Epidermal melanocyte (primary cell): ENCODE data around the gene VWA5B2.

Experiments
- DNase-seq: peaks from one replicate; pipeline ENCODE4 v3.0.0; 2011; ENCODE audit warnings: low spot score; ENCODE audit not compliant: insufficient read length

The VWA5B2 gene

GRCh38 chr3:184223946-184224345 is 5.4 kb upstream of the VWA5B2 start:
- DNase-seq, result no peak

- DNase-seq, result no peak
These were observed 1.9 kb upstream of the VWA5B2 start for GRCh38 chr3:184227481-184227935.

DNA sequence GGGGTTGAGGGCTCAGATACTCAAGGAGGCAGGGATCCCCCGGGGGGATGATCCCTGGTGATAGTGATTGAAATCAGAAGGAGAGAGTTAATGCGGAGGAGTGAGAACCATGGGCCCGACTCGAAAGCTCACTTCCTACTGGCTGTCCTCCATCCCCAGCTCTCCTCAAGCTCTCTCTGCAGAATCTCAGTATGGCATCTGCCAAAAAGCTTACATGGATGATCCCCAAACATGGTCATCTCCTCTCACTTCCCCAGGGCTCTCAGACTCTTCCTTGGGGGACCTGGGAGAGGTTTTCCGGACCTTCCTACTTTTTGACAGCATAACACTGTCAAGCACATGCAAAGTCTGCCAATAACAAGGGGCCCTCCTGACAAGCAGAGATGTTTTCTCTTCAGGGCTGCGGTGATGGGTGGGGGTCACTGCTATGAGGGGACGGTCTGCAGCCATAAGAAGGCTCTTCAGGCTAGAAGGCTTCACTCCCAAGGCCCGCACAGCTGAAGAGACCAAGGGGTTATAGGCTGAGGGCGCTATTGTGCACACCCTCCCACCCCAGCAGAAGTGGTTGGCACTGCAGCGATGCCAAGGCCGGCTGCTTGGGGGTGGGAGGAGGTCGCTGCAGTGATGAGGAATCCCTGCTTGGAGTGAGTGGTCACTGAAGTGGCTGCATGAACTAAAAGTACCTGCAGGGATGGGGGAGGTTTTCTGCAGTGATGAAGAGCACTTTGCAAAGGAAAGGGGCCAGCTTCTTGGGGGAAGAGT is 828 bp upstream of the VWA5B2 start:
- no peak for DNase-seq

DNA sequence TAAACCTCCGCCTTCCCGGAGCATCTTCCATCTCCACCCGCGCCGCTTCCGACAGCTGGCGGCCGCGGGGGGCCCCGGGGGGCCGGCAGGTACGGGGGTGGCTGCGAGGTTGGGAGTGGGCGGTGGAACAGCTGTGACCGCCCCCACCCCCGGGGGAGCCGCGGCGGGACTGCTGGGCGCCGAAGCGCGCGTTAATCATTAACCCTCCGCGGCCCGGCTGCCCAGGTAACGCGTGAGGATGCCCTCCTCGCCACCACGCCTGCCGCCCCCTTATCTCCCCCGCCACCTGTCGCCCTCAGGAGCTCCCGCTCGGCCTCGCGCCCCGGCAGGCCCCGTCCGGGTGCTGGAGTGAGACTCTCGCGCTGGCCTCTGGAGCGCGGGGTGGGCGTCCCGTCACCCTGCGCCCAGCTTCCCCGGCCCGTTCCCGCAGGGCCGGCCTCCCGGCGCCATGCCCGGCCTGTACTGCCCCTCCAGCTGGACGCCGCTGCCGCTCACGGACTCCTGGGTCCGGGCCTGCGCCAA is 757 bp downstream of the VWA5B2 start:
- DNase-seq, result no peak

GRCh38 chr3:184230603-184231528 is 1.5 kb downstream of the VWA5B2 start:
- DNase-seq, result no peak

DNA sequence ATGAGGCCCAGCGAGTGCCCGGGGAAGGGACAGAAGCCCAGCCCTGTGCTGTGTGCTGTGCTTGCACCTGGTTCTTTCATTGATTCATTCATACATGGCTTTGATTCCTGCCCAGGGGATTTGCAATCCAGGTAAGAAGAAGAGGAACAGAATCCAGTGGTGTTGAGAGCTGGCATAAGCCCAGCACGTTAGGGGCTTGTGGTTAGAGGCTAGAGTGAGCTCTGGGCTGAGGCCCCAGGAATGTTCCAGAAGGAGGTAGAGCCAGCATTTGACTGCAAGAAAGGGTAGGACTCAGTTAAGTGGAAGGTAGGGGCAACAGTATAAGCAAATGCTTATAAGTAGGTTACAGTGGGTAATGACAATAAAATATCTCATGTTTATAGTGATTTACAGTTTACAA is 2.3 kb downstream of the VWA5B2 start:
- no peak for DNase-seq

DNA sequence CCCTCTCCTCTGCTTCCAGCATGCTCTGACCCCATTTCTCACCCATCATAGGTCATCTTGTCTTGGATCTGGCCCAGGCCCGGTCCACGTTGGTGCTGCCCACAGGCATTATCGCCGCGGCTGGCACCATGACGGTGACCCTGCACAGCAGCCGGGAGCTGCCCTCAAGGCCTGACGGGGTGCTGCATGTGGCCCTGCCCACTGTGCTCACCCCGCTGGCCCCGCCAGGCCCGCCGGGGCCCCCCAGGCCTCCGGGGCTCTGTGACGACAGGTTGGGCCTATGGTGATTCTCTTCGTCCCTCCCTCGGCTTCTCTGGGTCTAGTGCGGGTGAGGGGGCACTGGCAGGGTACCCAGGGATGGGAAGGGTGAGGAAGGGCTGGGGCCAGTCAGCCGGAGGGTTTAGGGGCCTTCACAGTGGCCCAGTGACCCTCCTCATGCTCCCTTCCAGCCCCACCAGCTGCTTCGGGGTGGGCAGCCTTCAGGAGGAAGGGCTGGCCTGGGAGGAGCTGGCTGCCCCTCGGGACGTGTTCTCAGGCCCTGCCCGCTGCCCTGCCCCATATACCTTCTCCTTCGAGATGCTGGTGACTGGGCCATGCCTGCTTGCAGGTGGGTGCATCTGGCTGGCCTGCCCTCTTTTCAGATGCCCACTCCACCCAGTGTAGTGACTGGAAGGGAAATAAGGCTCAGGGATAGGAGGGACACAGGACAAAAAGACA is 3.9 kb downstream of the VWA5B2 start:
- DNase-seq, result no peak

DNA sequence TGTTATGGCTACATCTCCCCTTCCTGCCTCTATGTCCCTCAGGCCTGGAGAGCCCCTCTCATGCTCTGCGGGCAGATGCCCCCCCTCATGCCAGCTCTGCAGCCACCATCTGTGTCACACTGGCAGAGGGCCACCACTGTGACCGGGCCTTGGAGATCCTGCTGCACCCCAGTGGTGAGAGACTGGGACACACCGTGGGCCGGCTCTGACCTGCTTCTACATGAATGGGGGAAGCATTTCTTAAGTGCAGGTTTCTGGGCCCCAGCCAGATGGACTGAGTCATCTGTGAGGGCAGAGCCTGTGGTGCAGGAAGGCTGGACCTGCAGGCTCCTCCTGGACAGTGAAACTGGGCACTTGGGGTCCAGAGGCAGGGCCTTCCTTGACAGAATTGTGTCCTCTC is 4.8 kb downstream of the VWA5B2 start:
- no peak for DNase-seq

- no peak for DNase-seq
These were observed 5.4 kb downstream of the VWA5B2 start for GRCh38 chr3:184234671-184235380.

DNA sequence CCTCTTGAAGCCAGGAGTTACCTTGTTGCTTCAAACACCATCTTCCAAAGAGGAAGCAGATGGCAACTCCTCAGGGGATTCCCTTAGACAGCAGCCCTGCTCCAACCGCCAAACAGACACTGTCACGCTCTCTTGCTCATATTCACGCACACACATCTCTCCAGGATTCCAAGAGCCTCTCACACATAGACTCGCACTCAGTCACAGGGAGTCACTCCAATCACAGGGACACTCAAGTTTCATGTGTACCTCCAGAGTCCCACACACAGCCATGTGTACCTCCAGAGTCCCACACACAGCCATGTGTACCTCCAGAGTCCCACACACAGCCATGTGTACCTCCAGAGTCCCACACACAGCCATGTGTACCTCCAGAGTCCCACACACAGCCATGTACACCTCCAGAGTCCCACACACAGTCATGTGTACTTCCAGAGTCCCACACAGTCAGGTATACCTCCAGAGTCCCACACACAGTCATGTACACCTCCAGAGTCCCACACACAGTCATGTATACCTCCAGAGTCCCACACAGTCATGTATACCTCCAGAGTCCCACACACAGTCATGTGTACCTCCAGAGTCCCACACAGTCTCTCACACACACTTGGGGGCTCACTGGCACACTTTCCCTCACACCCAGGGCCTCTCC is 6.1 kb downstream of the VWA5B2 start:
- no peak for DNase-seq

GRCh38 chr3:184236033-184236410 is 6.6 kb downstream of the VWA5B2 start:
- DNase-seq, result no peak

DNA sequence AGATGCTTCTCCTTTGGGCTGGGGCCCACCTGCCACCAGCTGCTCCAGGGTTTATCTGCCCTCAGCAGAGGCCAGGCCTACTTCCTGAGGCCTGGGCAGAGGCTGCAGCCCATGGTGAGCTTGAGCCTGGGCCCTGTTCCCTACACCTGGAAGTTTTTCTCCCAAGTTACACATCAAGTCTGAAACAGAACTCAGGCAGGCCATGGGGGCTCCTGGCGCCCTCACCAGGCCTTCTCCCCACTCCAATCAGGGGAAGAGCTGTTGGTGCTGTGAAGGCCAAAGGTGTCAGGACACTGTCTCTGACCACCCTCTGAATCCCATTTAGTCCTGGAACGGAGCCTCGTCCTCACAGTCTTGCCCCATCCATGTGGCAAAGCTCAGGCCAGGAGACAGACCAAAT is 7.3 kb downstream of the VWA5B2 start:
- no peak for DNase-seq

GRCh38 chr3:184237211-184237610 is 7.8 kb downstream of the VWA5B2 start:
- no peak for DNase-seq

GRCh38 chr3:184237807-184238206 is 8.4 kb downstream of the VWA5B2 start:
- no peak for DNase-seq

DNA sequence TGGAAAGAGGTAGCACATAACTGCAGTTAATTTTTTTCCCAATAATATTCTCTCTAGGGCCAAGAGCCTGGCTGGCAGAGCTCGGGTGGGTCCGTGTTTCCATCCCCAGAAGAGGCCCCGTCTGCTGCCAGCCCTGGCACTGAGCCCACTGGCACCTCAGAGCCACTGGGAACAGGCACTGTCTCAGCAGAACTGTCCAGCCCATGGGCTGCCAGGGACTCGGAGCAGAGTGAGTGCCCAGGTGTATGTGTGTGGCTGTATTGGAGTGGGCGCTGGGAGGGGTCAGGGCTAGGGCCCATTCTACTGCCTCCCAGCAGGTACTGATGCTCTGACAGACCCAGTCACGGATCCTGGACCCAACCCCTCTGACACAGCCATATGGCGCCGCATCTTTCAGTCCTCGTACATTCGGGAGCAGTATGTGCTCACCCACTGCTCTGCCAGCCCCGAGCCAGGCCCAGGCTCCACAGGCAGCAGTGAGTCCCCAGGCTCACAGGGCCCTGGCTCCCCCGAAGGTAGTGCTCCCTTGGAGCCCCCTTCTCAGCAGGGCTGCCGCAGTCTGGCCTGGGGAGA is 8.9 kb downstream of the VWA5B2 start:
- no peak for DNase-seq

DNA sequence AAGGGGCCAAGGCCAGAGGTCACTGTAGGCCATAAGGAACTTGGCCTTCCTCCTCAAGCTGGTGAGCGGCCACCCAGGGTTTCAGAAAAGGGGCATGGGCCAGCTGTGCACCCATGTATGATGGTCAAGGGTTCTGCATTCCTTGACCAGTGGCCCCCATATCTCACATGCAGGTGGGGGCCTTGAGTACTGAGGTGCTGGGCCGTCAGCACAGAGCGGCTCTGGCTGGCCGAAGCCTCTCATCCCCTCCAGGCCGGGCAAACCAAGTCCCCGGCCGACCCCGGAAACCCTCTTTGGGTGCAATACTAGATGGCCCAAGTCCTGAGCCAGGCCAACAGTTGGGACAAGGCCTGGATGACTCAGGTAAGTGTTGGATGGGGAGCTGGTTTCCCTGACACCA is 9.8 kb downstream of the VWA5B2 start:
- no peak for DNase-seq

DNA sequence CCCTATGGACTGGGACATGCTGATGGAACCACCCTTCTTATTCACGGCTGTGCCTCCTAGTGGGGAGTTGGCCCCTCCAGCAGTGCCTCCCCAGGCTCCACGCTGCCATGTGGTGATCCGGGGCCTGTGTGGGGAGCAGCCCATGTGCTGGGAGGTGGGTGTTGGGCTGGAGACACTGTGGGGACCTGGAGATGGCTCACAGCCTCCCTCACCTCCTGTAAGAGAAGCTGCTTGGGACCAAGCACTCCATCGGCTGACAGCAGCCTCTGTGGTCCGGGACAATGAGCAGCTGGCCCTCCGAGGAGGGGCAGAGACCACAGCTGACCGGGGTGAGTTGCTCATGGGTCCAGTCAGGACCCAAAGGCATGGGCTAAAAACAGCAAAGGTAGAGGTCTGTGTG is 10.3 kb downstream of the VWA5B2 start:
- DNase-seq, result no peak

- no peak for DNase-seq
These were observed 11.2 kb downstream of the VWA5B2 start for GRCh38 chr3:184240384-184241140.

DNA sequence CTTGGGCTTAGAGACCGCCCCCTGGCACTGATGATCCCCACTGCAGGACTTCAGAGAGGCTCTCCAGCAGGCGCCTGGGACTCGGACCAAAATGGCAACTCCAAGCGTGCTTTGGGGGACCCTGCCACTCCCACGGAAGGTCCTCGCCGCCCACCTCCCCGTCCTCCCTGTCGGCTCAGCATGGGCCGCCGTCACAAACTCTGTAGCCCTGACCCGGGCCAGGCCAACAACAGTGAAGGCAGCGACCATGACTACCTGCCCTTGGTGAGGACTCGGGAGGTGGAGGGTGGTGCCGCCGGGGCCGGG is 11.7 kb downstream of the VWA5B2 start:
- no peak for DNase-seq
